ENCODE results near the gene FAM181A. TPM values are rescaled to one million over a fixed set of nuclear protein-coding genes. Genes with fewer than 3 reads are reported as not detected.

FAM181A gene
- total RNA-seq, 1 experiment from 2014 or later, result not detected

DNA sequence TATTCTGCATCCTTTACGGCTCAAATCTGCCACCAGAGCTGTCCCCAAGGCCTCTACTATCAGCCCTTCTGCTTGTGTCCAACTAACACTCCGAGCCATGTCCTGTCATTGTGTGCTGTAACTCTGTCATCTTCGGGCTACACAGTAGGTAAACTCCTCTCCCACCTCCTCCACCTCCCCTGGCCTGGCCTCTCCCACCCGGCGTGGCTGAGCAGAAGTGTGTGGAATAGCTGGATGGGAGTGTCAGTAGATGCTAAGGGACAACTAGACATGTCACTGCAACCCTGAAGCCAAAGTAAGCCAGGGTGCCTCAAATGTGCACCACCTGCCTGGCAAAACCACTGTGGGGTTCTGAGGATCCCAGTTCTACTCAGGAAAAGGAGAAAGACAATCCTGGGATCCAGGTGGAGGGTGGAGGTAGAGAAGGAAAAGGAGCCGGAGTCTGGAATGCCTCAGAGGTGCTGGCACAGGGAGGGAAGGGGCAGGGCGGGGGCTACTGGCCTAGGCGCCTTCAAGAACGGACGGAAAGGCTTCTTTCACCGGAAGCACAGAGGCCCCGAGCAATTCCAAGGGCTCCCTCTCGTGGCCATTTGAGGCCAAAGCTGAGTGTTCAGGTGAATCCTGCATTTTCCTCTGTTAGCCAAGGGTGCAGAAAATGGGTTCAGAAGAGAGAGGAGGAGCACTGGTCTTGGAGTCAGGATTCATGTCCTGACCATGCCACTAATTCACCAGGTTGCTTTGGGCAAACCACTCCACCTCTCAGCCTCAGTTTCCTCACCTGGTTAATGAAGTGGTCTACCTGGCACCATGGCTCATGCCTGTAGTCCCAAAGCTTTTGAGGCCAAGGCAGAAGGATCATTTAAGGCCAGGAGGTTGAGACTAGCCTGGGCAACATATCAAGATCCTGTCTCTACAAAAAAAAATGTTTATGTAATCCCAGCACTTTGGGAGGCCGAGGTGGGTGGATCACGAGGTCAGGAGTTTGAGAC is 20.5 kb upstream of the FAM181A start:
- ATAC-seq, result peak; percentile 84
- H3K9me3 ChIP-seq (ENCODE audit: control insufficient read depth, insufficient read depth, low read depth, low read length), result no peaks in the 10 kb centered on the region
- ChIA-PET POLR2A (no interaction called here), CTCF (no interaction called here)
- no TSS peak for BruUV-seq (replicated peaks)
- no peak overlapping the region for H3K4me3 ChIP-seq (ENCODE audit: low read depth in 2 of 2, low read length in 2 of 2)
- in situ Hi-C loops (cut with HindIII; ENCODE audit: low pct_unique_long_range_greater_than_20kb, low sequenced_read_pairs), result no loop called here
- H3K27ac ChIP-seq (ENCODE audit: low read length), result no peak overlapping the region
- no peaks in the 10 kb centered on the region; the same call in 1 of the 2 replicates for H3K27me3 ChIP-seq (ENCODE audit: control insufficient read depth, insufficient read depth, low read length)
- DNase-seq (ENCODE audit: low read depth, low spot score), result peak; percentile 13
- no peaks in the 10 kb centered on the region for H3K36me3 ChIP-seq (ENCODE audit: control insufficient read depth, insufficient read depth, low read length)
- TF ChIP-seq POLR2AphosphoS5 (IDR thresholded peaks at IDR 0.05; ENCODE audit: low read depth, low read length), result no peak
- no peak for TF ChIP-seq TCF7L2 (IDR thresholded peaks at IDR 0.05; ENCODE audit: low read depth, low read length)
- TF ChIP-seq, protein P1, sequence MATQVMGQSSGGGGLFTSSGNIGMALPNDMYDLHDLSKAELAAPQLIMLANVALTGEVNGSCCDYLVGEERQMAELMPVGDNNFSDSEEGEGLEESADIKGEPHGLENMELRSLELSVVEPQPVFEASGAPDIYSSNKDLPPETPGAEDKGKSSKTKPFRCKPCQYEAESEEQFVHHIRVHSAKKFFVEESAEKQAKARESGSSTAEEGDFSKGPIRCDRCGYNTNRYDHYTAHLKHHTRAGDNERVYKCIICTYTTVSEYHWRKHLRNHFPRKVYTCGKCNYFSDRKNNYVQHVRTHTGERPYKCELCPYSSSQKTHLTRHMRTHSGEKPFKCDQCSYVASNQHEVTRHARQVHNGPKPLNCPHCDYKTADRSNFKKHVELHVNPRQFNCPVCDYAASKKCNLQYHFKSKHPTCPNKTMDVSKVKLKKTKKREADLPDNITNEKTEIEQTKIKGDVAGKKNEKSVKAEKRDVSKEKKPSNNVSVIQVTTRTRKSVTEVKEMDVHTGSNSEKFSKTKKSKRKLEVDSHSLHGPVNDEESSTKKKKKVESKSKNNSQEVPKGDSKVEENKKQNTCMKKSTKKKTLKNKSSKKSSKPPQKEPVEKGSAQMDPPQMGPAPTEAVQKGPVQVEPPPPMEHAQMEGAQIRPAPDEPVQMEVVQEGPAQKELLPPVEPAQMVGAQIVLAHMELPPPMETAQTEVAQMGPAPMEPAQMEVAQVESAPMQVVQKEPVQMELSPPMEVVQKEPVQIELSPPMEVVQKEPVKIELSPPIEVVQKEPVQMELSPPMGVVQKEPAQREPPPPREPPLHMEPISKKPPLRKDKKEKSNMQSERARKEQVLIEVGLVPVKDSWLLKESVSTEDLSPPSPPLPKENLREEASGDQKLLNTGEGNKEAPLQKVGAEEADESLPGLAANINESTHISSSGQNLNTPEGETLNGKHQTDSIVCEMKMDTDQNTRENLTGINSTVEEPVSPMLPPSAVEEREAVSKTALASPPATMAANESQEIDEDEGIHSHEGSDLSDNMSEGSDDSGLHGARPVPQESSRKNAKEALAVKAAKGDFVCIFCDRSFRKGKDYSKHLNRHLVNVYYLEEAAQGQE (IDR thresholded peaks at IDR 0.05; ENCODE audit: insufficient read depth in 1 of 2, low read depth in 2 of 2, low read length in 1 of 2), result no peak
- TF ChIP-seq CTCF (IDR thresholded peaks at IDR 0.05), result peak; percentile 80
- TF ChIP-seq SIN3A (IDR thresholded peaks at IDR 0.05; ENCODE audit: borderline replicate concordance, insufficient read depth, low read depth, low read length), result no peak
- intact Hi-C loops (cut with micrococcal nuclease; ENCODE audit: unreplicated experiment), result no loop called here
- H3K4me1 ChIP-seq (ENCODE audit: control insufficient read depth, insufficient read depth, low read length), result no peaks in the 10 kb centered on the region; the same call in 1 of the 2 replicates

GRCh38 chr14:93909429-93910128 is 17.6 kb upstream of the FAM181A start:
- CTCF ChIA-PET, result no interaction called here
- Histone ChIP-seq H3K4me1 (ENCODE audit: control insufficient read depth, insufficient read depth, low read length) (no peaks in the 10 kb centered on the region; the same call in 1 of the 2 replicates), H3K9me3 (ENCODE audit: control insufficient read depth, insufficient read depth, low read depth, low read length) (no peaks in the 10 kb centered on the region), H3K27me3 (ENCODE audit: control insufficient read depth, insufficient read depth, low read length) (no peaks in the 10 kb centered on the region), H3K4me3 (ENCODE audit: low read depth in 2 of 2, low read length in 2 of 2) (no peak overlapping the region), H3K27ac (ENCODE audit: low read length) (no peak overlapping the region), H3K36me3 (ENCODE audit: control insufficient read depth, insufficient read depth, low read length) (no peaks in the 10 kb centered on the region)
- intact Hi-C loops (cut with micrococcal nuclease; ENCODE audit: unreplicated experiment), result no loop called here
- TF ChIP-seq, protein P1 (IDR thresholded peaks at IDR 0.05; ENCODE audit: insufficient read depth in 1 of 2, low read depth in 2 of 2, low read length in 1 of 2), result no peak
- TF ChIP-seq CTCF (IDR thresholded peaks at IDR 0.05) (no peak), POLR2AphosphoS5 (IDR thresholded peaks at IDR 0.05; ENCODE audit: low read depth, low read length) (no peak), SIN3A (IDR thresholded peaks at IDR 0.05; ENCODE audit: borderline replicate concordance, insufficient read depth, low read depth, low read length) (no peak), TCF7L2 (IDR thresholded peaks at IDR 0.05; ENCODE audit: low read depth, low read length) (no peak)
- ATAC-seq (no peak), DNase-seq (ENCODE audit: low read depth, low spot score) (no peak)
- no TSS peak for BruUV-seq (replicated peaks)
- in situ Hi-C loops (cut with HindIII; ENCODE audit: low pct_unique_long_range_greater_than_20kb, low sequenced_read_pairs), result no loop called here
- POLR2A ChIA-PET, result no interaction called here

Measured in Panc1 (cell line).